Effector memory CD4-positive, alpha-beta T cell (primary cell): Measurements from ENCODE around the gene LMO7.
A peak's percentile ranks its signal among the peaks of the same experiment; 100 is the strongest.

Experiments
- DNase-seq, 3 donors: peaks; one replicate each; pipeline ENCODE4 v3.0.0-alpha.2; 2020
- H3K27ac ChIP-seq: 2 replicates; pipeline ENCODE4 v1.7.0; 2013; ENCODE audit warnings: mild to moderate bottlenecking, low read length, moderate library complexity; ENCODE audit not compliant: insufficient read depth, poor library complexity, severe bottlenecking
- H3K27me3 ChIP-seq: replicated peaks from 2 replicates; pipeline ENCODE4 v1.7.0; 2013; ENCODE audit warnings: mild to moderate bottlenecking, low read length; ENCODE audit not compliant: insufficient read depth, control insufficient read depth, poor library complexity, severe bottlenecking
- H3K36me3 ChIP-seq: 2 replicates; pipeline ENCODE4 v1.7.0; 2013; ENCODE audit warnings: mild to moderate bottlenecking, low read length, moderate library complexity; ENCODE audit not compliant: control insufficient read depth, insufficient read depth
- H3K4me1 ChIP-seq: 2 replicates; pipeline ENCODE4 v1.7.0; 2013; ENCODE audit warnings: low read length, mild to moderate bottlenecking; ENCODE audit not compliant: control insufficient read depth, insufficient read depth, poor library complexity, severe bottlenecking
- H3K4me3 ChIP-seq: 2 replicates; pipeline ENCODE4 v1.7.0; 2013; ENCODE audit warnings: low read length, low read depth, mild to moderate bottlenecking; ENCODE audit not compliant: insufficient read depth, poor library complexity, severe bottlenecking
- H3K9me3 ChIP-seq: 2 replicates; pipeline ENCODE4 v1.7.0; 2013; ENCODE audit warnings: mild to moderate bottlenecking, low read length, moderate library complexity; ENCODE audit not compliant: control insufficient read depth

Gene LMO7

DNA sequence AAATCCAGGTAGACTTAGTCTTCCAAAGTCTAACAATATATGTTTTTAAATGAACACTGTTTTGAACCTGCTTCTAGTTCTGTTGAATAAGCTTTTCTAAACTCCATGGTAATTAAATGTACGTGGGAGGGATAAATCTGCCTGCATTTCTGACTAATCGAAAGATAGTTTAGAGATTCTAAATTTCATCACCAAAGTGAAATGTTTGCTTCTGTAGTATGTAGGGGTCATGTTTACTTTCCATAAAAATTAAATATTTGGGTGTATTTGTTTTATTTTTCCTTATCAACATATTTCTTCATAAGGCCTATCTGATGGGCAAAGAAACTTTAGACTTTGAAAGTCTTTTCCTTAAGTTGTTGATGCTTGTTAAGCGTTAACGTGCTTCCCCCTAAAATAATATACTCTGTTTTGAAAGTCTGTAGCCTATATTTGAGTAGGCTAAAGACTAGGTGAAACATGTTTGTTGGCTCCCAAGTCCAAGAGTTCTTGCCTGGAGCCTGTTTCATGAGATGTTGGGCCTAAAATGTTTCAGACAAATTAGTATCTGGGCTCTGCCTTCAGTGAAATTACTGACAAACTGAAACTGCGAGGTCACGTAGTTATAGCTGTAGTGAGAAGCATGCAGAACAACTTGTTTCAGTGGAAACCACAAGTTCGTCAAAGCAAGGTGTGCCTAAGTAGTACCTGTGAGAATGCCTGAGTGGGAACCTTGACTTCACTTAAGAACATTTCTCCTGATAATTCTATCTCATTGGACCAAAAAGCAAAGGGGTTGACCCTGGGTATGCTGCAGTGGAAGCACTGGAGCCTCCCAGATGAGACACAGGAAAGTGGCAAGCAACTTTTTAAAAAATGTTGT is 126.2 kb downstream of the LMO7 start:
- DNase-seq, result no peak
- H3K9me3 ChIP-seq, result no peaks in the 10 kb centered on the region
- H3K36me3 ChIP-seq, result no peaks in the 10 kb centered on the region
- no peaks in the 10 kb centered on the region for H3K27me3 ChIP-seq
- peak overlapping the region; percentile 53 for H3K27ac ChIP-seq
- H3K4me3 ChIP-seq, result peak overlapping the region; percentile 30
- H3K4me1 ChIP-seq, result peaks cover 5% of the 10 kb centered on the region

DNA sequence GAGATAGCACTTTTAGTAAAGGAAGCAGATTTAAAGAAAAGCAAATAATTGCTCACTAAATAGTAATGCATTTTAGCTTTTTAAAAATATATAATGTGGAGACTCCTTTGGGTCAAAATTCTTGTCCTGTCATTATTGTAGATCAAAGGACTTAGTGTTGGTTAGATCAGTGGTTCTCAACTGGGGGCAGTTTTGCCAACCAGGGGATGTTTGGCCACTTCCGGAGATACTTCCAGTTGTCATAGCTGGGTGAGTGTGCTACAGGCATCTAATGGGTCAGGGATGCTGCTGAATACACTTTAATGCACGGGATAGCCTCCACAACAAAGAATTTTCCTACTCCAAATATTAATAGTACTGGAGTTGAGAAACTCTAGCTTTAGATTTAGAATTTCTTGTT is 126.8 kb downstream of the LMO7 start:
- peak overlapping the region; percentile 53 for H3K27ac ChIP-seq
- no peak overlapping the region for H3K4me3 ChIP-seq
- H3K4me1 ChIP-seq, result peaks cover 4% of the 10 kb centered on the region

DNA sequence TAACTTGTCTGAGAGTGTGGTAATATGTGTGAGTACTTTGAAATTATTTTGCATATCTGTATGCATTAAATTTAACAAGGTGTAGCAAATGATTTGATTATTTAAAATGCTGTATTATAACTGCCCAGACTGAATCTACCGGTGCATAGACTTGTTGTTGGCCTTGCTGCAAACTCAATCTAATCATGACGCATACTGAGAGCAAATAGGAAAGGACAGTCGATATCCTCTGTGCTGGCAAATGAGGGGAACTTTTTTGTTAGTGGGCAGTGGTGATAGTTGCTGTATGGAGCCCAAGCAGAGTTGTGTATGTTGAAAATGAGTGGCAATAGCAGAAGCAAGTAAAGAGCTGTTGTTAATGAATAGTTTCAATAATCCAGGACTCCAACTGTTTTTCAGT is 127.4 kb downstream of the LMO7 start:
- H3K36me3 ChIP-seq, result no peaks in the 10 kb centered on the region
- no peak for DNase-seq
- H3K9me3 ChIP-seq, result no peaks in the 10 kb centered on the region
- peaks cover 4% of the 10 kb centered on the region for H3K4me1 ChIP-seq
- no peak overlapping the region for H3K4me3 ChIP-seq
- H3K27ac ChIP-seq, result no peak overlapping the region
- H3K27me3 ChIP-seq, result no peaks in the 10 kb centered on the region

More for the DNA sequence above, 126.8 kb downstream of the LMO7 start:
- Histone ChIP-seq H3K27me3 (no peaks in the 10 kb centered on the region), H3K9me3 (no peaks in the 10 kb centered on the region), H3K36me3 (no peaks in the 10 kb centered on the region)
- no peak for DNase-seq

DNA sequence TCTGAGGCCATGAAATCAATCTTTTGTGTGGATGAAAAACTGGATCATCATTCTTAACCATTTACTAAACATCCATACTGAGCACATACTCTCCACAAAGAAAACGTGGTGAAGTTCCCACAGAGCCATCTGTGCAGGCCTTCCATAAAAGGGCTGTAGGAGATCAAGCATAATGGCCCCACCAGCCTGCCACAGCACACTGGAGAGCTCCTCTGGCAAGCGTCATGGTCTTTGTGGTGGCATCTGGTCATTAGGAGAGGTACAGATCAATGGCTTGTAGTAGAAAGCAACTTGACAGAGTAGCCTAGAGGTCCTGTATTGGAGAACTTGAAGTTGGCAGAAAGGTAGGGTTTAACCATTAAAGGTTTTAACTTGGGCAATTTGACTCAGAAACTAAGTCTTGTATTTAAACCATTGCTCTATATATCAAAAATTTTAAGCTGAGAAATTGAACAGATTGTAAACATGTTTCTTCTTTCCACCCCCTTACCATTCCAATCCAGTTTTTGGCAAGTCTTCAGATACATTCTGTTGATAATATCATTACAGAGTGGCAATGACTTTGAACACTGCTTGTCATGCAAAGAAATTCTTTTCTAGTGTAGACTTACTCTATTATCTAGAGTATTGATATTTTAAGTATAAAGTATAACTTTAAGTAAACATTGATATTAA is 128.3 kb downstream of the LMO7 start:
- no peak overlapping the region for H3K27ac ChIP-seq

DNA sequence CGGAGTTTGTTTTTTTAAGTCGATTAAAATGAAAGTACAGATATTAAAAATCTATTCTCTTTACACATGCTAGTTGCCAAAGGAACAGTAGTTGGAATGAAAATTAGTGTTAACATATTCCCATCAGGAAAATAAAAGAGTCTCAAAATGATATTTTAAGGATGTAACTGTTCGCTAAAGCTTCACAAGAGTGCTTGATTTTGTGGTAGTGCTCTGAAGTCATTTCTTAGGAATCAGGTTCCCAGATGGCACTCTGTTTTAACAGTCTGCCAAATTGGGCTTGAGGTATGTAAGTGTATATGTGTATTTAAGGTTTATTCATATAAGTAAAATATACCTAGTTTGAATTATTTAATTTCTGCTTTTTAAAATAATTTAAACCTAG is 128.8 kb downstream of the LMO7 start:
- Histone ChIP-seq H3K36me3 (no peaks in the 10 kb centered on the region), H3K27ac (no peak overlapping the region), H3K27me3 (no peaks in the 10 kb centered on the region), H3K9me3 (no peaks in the 10 kb centered on the region), H3K4me3 (no peak overlapping the region), H3K4me1 (peaks cover 4% of the 10 kb centered on the region)
- no peak for DNase-seq

More for the DNA sequence above, 128.3 kb downstream of the LMO7 start:
- DNase-seq, result no peak
- no peaks in the 10 kb centered on the region for H3K9me3 ChIP-seq
- no peak overlapping the region for H3K4me3 ChIP-seq
- H3K36me3 ChIP-seq, result no peaks in the 10 kb centered on the region
- peaks cover 4% of the 10 kb centered on the region for H3K4me1 ChIP-seq
- no peaks in the 10 kb centered on the region for H3K27me3 ChIP-seq

DNA sequence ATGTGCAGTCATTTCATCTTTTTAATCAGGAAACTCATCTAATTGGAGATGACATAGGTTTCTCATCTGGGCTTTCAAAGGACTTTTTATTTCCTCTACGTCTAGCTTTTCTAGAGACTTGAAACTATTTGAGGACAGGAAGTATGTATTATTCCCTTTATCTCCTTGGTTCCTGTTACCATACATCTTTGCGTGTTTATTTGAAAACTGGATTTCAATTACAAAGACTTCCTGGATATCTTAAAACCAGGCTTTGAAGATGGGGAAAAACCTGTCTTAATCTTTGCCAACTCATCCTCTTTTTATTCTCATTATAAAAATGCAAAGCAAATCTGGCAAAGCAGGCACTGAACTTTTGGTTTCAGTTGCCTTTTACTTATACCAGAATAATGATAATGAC is 130.5 kb downstream of the LMO7 start:
- DNase-seq, result no peak
- H3K4me1 ChIP-seq, result no peaks in the 10 kb centered on the region
- no peak overlapping the region for H3K4me3 ChIP-seq
- H3K27ac ChIP-seq, result no peak overlapping the region
- H3K27me3 ChIP-seq, result no peaks in the 10 kb centered on the region
- H3K9me3 ChIP-seq, result no peaks in the 10 kb centered on the region
- no peaks in the 10 kb centered on the region for H3K36me3 ChIP-seq

DNA sequence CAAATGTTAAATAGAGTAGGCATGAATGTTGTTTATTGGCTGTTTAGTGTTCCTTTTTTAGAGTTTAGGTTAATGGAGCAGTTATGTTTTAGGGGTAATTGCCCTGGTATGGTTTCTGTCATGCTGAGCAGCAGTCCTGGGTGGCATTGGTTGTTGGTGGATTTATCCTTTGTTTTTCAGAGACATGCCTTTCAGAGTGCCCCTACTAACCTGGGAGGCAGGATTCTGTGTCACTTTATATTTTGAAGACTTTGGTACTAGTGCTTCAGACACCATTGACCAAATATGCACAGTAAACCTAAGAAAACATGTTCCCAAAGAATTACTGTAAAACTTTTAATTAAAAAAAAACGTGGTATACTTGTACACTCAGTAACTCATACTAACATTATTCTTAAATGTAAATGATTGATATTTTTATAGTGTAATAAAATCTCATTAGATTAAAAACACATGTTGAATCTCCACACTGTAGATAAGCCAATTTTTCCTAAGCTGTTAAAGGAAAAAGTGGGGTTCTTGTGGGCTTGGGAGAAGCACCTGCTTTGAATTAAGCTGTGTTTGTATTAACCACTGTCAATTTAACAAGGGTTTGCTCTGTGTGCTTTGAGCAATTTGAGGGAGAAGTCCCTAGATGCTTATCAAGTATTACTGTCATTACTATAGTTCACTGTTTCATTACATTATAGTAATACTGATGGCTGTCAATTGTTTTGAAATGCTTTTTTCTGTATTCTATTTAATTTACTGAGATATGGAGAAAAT is 133.2 kb downstream of the LMO7 start:
- no peak for DNase-seq

DNA sequence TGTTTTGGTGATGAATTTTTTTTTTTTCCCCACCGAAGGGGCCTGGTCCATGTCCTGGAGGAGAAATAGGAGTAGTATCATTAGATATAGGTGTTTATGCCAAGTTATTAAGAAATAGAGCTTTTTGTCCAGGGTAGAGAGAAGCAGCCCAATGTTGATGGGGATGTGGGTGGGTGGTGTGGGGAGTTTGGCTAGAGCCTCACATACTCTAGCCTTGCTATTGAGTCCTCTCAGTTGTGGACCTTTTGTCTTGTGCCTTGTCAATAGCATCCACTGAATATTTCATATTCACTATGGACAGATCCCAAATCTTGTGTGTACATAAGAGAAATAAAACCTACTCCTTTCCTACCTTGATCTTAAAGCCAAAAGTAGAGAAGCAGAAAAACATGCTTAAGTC is 134.0 kb downstream of the LMO7 start:
- H3K27ac ChIP-seq, result no peak overlapping the region
- H3K36me3 ChIP-seq, result no peaks in the 10 kb centered on the region
- H3K9me3 ChIP-seq, result no peaks in the 10 kb centered on the region
- no peak for DNase-seq
- no peaks in the 10 kb centered on the region for H3K4me1 ChIP-seq
- no peaks in the 10 kb centered on the region for H3K27me3 ChIP-seq
- no peak overlapping the region for H3K4me3 ChIP-seq

More for the DNA sequence above, 133.2 kb downstream of the LMO7 start:
- Histone ChIP-seq H3K4me3 (no peak overlapping the region), H3K27me3 (no peaks in the 10 kb centered on the region), H3K4me1 (no peaks in the 10 kb centered on the region), H3K27ac (no peak overlapping the region), H3K36me3 (no peaks in the 10 kb centered on the region), H3K9me3 (no peaks in the 10 kb centered on the region)

DNA sequence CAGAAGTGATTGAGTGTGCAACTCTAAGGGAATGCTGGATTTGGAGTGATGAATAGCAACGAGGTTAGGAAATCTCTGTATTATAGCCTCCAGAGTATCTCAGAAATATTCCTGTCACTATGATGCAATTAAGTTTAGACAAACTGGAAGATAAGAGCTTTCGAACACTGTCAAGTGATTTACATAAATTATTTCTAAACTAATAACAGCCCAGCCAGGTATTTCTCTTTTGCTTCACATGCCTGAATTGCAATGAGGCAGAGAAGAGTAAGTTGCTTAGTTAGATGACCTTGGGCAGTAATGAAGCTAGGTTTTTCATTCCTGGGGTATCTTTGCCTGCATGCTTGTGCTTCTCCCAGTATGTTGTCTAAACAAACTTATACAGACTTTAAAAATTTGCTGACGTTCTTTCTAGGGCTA is 134.5 kb downstream of the LMO7 start:
- Histone ChIP-seq H3K27me3 (no peaks in the 10 kb centered on the region), H3K9me3 (no peaks in the 10 kb centered on the region), H3K36me3 (no peaks in the 10 kb centered on the region), H3K27ac (no peak overlapping the region), H3K4me1 (no peaks in the 10 kb centered on the region), H3K4me3 (no peak overlapping the region)
- no peak for DNase-seq

DNA sequence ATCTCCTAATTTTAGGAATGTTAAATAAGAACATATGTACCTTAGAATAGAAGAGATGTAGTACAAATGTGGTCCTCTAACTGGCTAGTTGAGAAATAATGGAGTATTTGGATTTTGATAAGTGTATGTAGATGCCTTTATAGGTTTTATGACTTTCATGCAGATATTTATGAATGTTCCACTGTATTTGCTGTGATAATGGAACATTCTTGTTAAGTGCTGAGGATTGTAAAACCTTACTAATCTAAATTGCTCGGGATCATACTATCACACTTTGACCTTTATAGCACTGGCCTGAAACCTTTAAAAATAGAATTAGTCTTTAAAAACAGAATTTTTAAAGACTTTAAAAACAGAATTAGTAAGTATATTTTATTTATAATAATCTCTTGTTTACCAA is 135.1 kb downstream of the LMO7 start:
- Histone ChIP-seq H3K9me3 (no peaks in the 10 kb centered on the region), H3K4me3 (no peak overlapping the region), H3K27me3 (no peaks in the 10 kb centered on the region), H3K36me3 (no peaks in the 10 kb centered on the region), H3K4me1 (no peaks in the 10 kb centered on the region), H3K27ac (no peak overlapping the region)
- DNase-seq, result no peak
